Colon (tissue), 2 donors: ENCODE data around the gene OR8G5.
"Not testable (repeated sequence)": the region's sequence is repeated elsewhere in the genome, so short reads cannot be mapped to it uniquely, and the experiment has no call there.

Source experiments
- FAIRE-seq: peaks from 2 replicates; lab custom pipeline; 2012; peaks lifted over from hg19 to GRCh38; lab: Jason Lieb, UNC
- donor health status: control.
- donor health status: control.

OR8G5 gene

GRCh38 chr11:124256076-124256475, at the start of gene OR8G5:
Gene OR8G5 (plus strand): TSS chr11:124256376. CDS start chr11:124264932, 8,556 bp downstream.
- no peak for FAIRE-seq

DNA sequence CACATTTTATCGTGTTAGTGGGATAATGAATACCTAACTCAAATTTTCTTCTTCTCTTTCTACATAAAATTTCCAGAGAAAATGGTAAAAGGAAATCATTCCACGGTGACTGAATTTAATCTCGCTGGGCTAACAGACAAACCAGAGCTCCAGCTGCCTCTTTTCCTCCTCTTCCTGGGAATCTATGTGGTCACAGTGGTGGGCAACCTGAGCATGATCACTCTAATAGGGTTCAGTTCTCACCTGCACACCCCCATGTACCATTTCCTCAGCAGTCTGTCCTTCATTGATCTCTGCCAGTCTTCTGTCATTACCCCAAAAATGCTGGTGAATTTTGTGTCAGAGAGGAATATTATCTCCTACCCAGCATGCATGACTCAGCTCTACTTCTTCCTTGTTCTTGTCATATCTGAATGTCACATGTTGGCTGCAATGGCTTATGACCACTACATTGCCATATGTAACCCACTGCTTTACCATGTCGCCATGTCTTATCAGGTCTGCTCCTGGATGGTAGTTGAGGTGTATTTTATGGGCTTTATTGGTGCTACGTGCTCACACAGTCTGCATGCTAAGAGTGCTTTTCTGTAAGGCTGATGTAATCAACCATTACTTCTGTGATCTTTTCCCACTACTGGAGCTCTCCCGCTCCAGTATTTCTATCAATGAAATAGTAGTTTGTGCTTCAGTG, 48.9 kb upstream of the OR8G5 start:
- no peak for FAIRE-seq

DNA sequence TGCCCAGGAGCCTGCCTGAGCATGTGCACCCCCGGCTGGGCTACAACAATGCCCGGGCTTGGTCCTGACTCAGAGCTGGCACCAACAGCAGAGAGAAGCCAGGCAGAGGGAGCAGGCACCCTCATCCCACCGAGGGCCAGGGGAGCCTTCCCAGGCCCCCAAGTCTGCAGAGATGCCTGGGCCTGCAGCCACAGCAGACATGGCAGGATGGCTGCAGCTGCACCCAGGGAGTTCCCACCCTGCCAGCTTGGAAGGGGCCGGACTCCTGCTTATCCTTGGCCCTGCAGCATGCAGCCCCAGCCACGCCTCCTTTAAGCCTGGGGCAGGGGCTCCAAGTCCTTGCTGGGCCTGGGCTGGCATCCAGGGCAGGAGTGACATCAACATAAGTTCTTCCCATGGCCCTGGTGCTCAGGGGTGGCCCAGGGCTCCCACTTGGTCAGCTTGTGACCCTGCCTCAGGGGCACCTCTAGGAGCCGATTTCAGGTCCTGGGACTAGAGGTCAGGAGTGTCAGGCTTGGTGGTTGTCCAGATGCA, 46.3 kb upstream of the OR8G5 start:
- FAIRE-seq = no peak

DNA sequence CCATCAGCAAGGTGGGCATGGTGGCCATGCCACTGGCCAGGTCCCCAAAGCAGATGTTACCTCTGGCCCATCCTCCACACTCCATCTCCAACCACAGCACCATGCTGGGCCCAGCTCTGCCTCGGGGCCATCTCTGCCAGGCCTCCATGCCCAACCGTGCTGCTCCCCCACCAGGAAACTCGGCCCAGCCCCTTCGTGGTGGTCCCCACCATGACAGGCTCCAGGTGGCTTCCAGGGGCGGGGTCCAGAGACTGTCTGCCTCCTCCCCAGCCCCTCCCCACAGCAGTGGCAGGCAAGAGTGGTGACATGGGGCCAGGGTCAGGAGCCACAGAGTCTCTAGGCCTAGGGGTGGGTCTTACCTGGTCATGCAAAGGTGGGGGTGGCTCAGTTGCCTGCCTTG, 45.8 kb upstream of the OR8G5 start:
- no peak for FAIRE-seq

GRCh38 chr11:124211321-124211720, 44.9 kb upstream of the OR8G5 start:
- FAIRE-seq = no peak

GRCh38 chr11:124214027-124214426, 42.1 kb upstream of the OR8G5 start:
- FAIRE-seq = no peak

DNA sequence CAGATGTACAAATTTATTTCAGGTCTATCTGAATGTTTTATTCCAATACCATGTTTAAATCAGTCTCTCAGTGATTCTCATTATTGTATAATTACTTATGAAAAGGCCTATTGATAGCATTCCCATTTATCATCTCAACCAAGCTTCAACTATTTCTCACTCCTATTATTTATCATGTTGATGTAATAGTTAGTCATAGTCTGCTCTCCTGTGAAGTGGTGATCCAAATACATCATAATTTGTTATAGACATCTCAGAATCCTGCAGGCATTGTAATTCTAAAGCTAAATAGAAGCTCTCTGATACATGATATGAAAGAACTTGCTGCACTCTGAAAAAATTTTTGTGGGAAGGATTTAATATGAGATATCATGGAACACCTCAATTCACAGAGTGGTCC, 37.0 kb upstream of the OR8G5 start:
- FAIRE-seq = no peak

DNA sequence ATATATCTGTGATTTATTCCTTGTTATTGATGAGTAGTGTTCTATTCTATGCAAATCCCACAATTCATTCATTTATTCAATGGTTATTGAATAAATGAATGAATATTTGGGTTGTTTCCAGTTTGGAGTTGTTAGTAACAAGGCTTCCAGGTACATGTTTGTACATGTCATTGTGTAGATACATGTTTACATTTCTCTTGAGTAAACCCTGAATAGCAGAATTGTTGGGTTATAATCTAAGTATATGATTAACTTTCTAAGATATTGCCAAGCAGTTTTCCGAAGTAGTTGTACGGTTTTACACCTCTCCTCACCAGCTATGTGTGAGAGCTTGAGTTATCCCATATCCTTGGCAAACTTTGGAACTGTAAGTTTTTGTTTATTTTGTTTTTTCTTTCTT, 33.8 kb upstream of the OR8G5 start:
- FAIRE-seq = peak; percentile 43

DNA sequence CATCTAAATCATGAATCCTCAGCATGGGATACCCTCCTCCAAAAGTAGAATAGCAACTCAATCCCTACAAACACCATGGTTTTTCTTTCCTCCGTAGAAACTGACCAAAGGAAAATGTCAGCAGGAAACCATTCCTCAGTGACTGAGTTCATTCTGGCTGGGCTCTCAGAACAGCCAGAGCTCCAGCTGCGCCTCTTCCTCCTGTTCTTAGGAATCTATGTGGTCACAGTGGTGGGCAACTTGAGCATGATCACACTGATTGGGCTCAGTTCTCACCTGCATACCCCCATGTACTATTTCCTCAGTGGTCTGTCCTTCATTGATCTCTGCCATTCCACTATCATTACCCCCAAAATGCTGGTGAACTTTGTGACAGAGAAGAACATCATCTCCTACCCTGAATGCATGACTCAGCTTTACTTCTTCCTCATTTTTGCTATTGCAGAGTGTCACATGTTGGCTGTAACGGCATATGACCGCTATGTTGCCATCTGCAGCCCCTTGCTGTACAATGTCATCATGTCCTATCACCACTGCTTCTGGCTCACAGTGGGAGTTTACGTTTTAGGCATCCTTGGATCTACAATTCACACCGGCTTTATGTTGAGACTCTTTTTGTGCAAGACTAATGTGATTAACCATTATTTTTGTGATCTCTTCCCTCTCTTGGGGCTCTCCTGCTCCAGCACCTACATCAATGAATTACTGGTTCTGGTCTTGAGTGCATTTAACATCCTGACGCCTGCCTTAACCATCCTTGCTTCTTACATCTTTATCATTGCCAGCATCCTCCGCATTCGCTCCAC, 31.4 kb upstream of the OR8G5 start:
- FAIRE-seq = not testable (repeated sequence)

- no peak for FAIRE-seq
Measured at GRCh38 chr11:124225471-124225870, 30.7 kb upstream of the OR8G5 start.

DNA sequence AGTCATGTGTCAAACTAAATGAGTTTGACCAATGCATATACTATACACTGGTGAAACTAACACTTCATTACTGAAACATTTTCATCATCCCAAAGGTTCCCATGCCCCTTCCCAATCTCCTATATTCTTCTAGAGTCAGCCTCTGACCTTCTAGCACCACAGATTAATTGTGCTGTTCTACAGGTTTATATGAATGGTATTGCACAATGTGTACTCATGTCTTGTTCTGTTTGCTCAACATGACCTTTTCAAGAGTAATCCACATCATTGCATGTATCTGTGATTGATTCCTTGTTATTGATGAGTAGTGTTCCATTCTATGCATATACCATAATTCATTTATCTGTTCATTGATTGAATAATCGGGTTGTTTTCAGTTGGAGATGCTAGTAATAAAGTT, 22.8 kb upstream of the OR8G5 start:
- no peak for FAIRE-seq

DNA sequence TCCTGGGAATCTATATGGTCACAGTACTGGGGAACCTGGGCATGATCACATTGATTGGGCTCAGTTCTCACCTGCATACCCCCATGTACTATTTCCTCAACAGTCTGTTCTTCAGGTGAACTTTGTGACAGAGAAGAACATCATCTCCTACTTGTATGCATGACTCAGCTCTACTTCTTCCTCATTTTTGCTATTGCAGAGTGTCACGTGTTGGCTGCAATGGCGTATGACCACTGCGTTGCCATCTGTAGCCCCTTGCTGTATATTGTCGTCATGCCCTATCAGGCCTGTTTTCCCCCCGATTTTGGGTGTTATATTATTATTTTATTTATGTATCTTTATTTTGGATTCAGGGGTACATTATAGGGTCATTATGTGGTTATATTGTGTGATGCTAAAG, 17.7 kb upstream of the OR8G5 start:
- FAIRE-seq = no peak

- FAIRE-seq = no peak
Measured at GRCh38 chr11:124240621-124241397, 15.4 kb upstream of the OR8G5 start, which contains the start of gene OR8G1. Gene OR8G1 (plus strand): TSS chr11:124241095. CDS start chr11:124249676, 8,581 bp downstream.

DNA sequence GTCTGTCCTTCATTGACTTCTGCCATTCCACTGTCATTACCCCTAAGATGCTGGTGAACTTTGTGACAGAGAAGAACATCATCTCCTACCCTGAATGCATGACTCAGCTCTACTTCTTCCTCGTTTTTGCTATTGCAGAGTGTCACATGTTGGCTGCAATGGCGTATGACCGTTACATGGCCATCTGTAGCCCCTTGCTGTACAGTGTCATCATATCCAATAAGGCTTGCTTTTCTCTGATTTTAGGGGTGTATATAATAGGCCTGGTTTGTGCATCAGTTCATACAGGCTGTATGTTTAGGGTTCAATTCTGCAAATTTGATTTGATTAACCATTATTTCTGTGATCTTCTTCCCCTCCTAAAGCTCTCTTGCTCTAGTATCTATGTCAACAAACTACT, 6.3 kb upstream of the OR8G5 start:
- FAIRE-seq = not testable (repeated sequence)

DNA sequence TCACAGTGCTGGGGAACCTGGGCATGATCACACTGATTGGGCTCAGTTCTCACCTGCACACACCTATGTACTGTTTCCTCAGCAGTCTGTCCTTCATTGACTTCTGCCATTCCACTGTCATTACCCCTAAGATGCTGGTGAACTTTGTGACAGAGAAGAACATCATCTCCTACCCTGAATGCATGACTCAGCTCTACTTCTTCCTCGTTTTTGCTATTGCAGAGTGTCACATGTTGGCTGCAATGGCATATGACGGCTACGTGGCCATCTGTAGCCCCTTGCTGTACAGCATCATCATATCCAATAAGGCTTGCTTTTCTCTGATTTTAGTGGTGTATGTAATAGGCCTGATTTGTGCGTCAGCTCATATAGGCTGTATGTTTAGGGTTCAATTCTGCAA, 8.9 kb downstream of the OR8G5 start:
- not testable (repeated sequence) for FAIRE-seq

- FAIRE-seq = not testable (repeated sequence)
Measured at GRCh38 chr11:124270886-124271285, 14.7 kb downstream of the OR8G5 start.

- no peak for FAIRE-seq
Measured at GRCh38 chr11:124274000-124274399, 17.8 kb downstream of the OR8G5 start.

GRCh38 chr11:124276081-124276480, 19.9 kb downstream of the OR8G5 start:
- no peak for FAIRE-seq

DNA sequence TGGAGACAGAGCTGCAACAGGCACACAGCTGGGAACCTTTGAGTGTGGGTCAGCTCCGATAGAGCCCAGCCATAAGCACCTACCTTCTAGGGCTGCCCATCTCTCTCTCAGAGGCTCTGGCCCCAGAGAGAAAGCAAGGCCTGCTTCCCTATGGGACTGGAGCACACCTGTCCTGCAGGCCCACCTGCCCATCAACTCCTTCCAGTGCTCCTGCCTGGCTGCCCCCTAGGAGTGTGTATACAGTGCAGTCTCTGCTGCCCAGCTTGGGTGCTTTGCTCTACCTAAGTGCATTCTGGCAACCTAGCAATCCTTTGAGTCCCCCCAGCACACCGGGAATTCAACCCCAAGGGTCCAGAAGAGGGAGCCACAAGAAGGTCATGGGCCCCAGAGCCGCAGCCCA, 21.0 kb downstream of the OR8G5 start:
- FAIRE-seq = no peak

DNA sequence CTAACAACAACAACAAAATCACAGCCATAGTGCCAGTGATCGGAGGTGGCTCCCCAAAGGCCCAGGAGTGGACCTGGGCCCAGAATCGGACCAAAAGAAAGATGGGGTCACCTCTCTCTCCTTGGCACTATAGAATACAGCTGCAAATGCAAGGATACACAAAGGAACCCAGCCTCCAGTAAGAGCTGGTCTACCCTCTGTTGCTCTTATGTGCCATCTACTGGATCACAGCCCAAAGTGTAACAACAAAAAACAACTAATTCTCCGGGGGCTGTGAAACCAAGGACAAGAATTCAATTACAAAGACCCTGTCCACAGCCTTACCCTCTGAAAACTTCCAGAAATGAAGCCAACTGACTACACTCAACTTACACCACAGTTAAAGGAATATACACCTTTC, 21.6 kb downstream of the OR8G5 start:
- FAIRE-seq = no peak

- FAIRE-seq = no peak
Measured at GRCh38 chr11:124278261-124278660, 22.1 kb downstream of the OR8G5 start.

DNA sequence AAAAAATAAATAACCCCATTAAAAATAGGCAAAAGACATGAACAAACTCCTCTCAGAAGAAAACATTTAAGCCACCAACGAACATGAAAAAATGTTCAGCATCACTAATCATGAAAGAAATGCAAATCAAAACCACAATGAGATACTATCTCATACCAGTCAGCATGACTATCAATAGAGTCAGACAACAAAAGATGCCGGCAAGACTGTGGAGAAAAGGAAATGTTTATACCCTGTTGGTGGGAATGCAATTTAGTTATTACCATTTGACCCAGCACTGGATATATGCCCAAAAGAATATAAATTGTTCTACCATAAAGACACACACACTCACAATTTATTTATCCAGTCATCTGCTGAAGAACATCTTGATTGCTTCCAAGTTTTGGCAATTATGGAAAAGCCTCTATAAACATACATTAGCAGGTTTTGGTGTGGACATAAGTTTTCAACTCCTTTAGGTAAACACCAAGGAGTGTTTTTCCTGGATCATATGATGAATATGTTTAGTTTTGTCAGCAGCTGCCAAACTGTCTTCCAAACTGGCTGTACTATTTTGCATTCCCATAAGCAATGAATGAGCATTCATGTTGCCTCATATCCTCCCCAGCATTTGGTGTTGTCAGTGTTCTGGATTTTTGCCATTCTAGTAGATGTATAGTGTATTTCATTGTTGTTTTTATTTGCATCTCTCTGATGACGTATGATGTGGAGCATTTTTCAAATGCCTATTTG, 29.6 kb downstream of the OR8G5 start:
- FAIRE-seq = no peak
